GM06990 (cell line): ENCODE measurements around the gene ALX3.

Experiments used
- DNase-seq: peaks from one replicate; pipeline ENCODE4 v3.0.0-alpha.2; 2011; ENCODE audit not compliant: insufficient read length; ENCODE audit errors: extremely low read depth
- H3K27me3 ChIP-seq: replicated peaks from 2 replicates; pipeline ENCODE4 v1.6.0; 2011; ENCODE audit warnings: low read length; ENCODE audit not compliant: control insufficient read depth, insufficient read depth
- H3K36me3 ChIP-seq: 2 replicates; pipeline ENCODE4 v1.5.1; 2011; ENCODE audit warnings: low read length; ENCODE audit not compliant: control insufficient read depth, insufficient read depth
- H3K4me3 ChIP-seq: replicated peaks from 2 replicates; pipeline ENCODE4 v1.5.1; 2011; ENCODE audit warnings: low read depth, mild to moderate bottlenecking, control low read depth, low read length
- TF ChIP-seq, protein P1 (sequence below): IDR thresholded peaks from 2 replicates; pipeline ENCODE4 v1.5.1; 2011; ENCODE audit warnings: low read length, control low read depth, mild to moderate bottlenecking, inconsistent platforms; ENCODE audit not compliant: insufficient read depth, poor library complexity, severe bottlenecking

ALX3 gene

DNA sequence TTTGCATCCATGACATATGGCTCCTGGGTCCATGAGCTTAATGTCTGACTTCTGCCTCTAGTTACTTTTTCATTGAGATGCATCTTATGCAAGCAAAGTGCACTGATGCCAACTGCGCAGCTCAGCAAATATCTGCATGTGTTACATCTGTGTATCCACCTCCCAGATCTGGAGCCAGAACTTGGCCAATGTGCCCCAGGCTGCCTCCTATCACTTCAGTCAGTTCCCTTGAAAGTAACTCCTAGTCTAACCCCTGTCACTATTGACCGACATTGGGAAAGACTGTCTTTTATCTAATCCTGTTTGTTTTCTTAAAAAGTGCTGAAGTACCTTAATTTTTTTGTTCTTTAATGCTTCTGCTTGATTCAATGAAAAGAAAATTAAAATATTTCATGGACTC is 22.5 kb upstream of the ALX3 start:
- TF ChIP-seq, protein P1, sequence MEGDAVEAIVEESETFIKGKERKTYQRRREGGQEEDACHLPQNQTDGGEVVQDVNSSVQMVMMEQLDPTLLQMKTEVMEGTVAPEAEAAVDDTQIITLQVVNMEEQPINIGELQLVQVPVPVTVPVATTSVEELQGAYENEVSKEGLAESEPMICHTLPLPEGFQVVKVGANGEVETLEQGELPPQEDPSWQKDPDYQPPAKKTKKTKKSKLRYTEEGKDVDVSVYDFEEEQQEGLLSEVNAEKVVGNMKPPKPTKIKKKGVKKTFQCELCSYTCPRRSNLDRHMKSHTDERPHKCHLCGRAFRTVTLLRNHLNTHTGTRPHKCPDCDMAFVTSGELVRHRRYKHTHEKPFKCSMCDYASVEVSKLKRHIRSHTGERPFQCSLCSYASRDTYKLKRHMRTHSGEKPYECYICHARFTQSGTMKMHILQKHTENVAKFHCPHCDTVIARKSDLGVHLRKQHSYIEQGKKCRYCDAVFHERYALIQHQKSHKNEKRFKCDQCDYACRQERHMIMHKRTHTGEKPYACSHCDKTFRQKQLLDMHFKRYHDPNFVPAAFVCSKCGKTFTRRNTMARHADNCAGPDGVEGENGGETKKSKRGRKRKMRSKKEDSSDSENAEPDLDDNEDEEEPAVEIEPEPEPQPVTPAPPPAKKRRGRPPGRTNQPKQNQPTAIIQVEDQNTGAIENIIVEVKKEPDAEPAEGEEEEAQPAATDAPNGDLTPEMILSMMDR, result no peak
- no peaks in the 10 kb centered on the region for H3K36me3 ChIP-seq

DNA sequence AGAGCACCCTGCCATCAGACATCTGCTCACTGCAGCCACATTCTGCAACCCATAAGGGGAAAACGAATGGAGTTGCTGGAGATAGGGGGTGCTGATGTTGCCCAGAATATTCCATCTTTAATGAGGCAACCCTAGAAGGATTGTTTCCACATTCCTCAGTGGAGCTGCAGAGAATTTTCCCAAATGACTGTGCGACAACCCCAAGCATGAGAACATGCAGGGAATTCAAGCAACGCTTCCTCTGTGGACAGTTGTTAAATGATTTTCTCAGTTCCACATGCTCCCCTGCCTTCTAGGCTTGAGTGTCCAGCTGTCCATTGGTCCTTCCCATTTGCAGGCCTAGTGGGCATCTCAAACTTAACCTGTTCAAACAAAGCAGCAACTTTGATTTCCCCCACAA is 21.3 kb upstream of the ALX3 start:
- H3K27me3 ChIP-seq, result no peaks in the 10 kb centered on the region; the same call in 1 of the 2 replicates
- TF ChIP-seq, protein P1, result no peak
- no peaks in the 10 kb centered on the region for H3K36me3 ChIP-seq
- no peak overlapping the region for H3K4me3 ChIP-seq
- no peak for DNase-seq

More for the DNA sequence above, 22.5 kb upstream of the ALX3 start:
- no peak for DNase-seq
- Histone ChIP-seq H3K27me3 (no peaks in the 10 kb centered on the region; the same call in 1 of the 2 replicates), H3K4me3 (no peak overlapping the region)

DNA sequence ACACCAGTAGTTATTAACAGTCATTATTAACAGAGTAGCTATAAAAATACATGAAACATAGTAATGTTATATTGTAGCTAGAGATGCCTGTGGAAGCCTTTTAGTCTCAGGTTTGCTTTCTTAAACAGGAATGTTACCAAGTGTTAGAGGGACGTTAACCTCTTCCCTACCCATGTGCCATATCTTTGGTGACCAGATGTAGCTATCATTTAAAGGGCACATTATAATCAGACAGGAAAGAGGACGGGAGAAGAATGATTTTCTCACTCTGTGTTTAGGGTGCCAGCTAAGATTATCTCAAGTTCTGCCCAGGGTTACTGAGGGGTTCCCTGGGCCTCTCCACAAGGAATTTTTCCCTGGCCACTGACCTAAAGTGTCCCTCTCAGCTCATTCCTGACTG is 20.9 kb upstream of the ALX3 start:
- Histone ChIP-seq H3K27me3 (no peaks in the 10 kb centered on the region; the same call in 1 of the 2 replicates), H3K4me3 (no peak overlapping the region), H3K36me3 (no peaks in the 10 kb centered on the region)
- TF ChIP-seq, protein P1, result no peak
- no peak for DNase-seq

DNA sequence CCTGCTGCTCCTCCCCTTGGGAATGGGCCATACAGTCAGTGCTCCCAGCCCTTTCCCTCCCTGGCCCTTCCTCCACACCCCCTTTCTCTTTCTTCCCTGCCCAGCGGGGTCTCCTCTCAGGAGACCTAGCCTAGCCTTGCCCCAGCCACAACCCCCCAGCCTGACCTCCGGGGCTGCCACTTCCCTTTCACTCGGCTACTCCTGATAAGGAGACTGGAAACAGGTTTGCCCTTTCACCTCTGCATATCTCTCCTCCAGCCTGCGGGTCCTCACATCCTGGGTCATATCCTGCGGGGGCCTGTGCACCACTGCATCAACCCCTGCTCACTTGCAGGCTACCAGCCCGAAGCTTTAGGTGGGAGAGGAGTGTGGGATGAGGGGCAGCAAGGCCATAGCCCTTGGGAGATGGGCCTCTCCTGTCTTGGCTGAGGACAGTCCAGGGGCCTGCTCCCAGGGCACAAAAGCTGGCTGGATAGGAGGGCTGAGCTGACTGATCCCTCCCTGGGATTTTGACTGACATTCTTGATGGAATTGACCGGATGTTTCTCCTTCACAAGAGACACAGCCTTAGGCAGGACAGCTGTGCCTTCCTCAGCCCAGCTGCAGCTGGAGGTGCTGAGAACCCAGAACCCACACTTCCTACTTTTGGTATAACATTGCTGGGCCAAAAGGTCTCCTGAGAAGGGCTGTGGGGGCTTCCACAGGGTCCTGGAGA is 19.2 kb upstream of the ALX3 start:
- Histone ChIP-seq H3K36me3 (no peaks in the 10 kb centered on the region), H3K27me3 (no peaks in the 10 kb centered on the region; the same call in 1 of the 2 replicates), H3K4me3 (no peak overlapping the region)
- DNase-seq, result no peak
- TF ChIP-seq, protein P1, result no peak

DNA sequence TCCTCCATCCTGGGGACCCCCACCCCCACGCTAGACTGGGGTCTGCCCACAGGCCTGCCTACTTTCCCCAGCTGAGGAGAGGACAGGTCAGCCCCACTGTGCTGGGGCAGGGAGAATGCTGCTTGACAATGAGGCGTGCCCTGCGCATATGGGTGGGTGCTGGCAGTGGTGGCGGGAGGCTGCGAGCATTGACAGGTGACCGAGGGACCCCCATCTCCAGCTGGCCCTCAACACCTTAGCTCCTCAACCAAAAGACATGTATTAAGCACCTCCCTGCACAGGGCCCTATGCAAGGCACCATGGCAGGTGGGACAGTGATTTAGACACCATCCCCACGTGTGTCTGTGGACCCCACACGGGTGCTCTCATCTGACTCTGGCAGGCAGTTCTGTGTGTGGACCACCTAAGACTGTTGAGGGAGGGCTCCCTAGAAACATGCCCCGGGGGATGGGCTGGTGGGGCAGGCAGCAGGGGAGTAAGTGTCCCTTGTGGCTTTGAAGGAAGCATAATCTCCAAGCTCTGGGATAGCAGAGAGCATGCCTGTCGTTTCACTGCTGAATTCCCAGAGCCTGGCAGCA is 18.4 kb upstream of the ALX3 start:
- Histone ChIP-seq H3K4me3 (no peak overlapping the region), H3K36me3 (no peaks in the 10 kb centered on the region), H3K27me3 (no peaks in the 10 kb centered on the region; the same call in 1 of the 2 replicates)
- no peak for DNase-seq
- TF ChIP-seq, protein P1, result no peak
